HG03095 (cell line): ENCODE measurements around the gene PDE2A.
"Not testable (repeated sequence)": the region's sequence is repeated elsewhere in the genome, so short reads cannot be mapped to it uniquely, and the experiment has no call there.

ENCODE experiments used
- ATAC-seq: cut with Tn5 transposase; IDR thresholded peaks from one replicate; pipeline ENCODE4 v1.9.1; 2021; ENCODE audit warnings: moderate library complexity; ENCODE audit not compliant: unreplicated experiment

PDE2A gene

DNA sequence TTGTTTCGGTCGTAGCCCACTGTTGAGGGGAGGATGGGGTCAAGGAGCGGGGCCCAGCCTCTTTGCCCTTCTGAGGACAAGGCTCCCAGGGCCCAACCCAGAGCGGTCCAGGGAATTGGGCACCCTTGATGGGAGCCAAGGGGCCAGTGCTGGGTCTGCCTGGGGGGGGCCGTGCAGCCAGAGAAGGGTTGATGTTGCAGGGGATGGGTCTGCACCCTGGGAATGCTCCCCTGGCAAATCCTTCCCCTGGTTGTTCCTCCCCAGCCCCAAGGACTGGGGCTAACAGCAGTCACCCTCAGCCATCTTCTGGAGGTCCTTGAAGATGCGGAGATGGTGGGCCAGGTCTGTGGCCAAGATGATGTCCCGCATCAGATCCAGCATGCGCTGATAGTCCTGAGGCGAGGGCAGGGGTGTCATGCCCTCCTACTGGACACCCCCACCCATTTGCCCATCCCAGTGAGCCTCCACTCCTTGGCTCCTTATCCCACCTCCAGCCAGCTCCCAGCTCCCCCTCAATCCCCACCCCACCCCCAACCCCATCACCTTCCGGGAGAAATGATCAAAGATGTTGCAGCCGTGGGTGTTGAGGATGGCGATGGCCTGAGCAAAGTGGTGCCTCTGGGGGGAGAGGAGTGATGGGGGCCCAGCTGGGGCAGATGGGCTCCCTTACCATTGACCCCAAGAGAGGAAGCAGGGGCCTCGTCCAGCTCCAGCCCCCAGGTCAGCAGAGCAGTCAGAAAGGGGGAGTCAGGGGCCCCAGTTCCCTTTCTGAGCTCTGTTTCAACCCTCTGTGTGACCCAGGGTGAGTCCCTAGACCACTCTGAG, 95.0 kb downstream of the PDE2A start:
- no peak for ATAC-seq

- ATAC-seq: no peak
Measured at GRCh38 chr11:72578566-72578965, 95.7 kb downstream of the PDE2A start.

GRCh38 chr11:72578051-72578450, 96.2 kb downstream of the PDE2A start:
- ATAC-seq: no peak

DNA sequence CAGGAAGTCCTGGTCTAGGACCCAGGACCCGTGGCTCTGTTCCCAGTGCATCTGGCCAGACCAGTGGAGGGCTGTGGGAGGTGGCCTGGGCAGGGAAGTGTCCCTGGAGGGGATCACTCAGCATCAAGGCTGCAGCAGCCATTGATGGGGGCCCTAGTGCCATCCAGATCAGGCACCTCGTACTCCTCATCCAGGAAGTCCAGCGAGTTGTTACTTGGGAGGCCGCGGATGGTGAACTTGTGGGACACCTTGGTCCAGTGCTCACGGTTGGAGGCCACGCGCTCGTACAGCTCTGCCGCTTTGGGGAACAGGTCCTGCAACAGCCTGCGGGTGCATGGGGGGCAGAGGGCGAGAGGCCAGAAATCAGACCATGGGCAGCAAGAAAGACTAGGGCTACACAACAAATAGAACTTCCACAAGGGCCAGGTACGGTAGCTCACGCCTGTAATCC, 96.9 kb downstream of the PDE2A start:
- no peak for ATAC-seq

GRCh38 chr11:72576661-72577060, 97.6 kb downstream of the PDE2A start:
- ATAC-seq: no peak

DNA sequence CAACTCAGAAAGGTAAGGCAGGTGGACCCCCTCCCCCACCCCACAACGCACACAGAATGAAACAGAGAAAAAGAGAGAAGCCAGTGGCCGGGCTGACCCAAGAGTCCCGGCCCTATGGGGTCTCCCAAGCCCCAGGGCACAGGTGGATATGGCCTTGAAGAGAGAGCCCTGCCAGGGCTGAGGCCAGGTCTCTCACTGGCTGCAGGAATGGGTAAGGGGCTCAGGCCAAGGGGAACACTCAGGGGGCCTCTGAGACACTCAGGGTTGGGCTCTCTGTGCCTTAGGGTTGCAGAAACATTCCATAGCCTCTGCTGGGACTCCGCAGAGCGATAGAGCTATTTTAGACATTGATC, 98.0 kb downstream of the PDE2A start:
- no peak for ATAC-seq

DNA sequence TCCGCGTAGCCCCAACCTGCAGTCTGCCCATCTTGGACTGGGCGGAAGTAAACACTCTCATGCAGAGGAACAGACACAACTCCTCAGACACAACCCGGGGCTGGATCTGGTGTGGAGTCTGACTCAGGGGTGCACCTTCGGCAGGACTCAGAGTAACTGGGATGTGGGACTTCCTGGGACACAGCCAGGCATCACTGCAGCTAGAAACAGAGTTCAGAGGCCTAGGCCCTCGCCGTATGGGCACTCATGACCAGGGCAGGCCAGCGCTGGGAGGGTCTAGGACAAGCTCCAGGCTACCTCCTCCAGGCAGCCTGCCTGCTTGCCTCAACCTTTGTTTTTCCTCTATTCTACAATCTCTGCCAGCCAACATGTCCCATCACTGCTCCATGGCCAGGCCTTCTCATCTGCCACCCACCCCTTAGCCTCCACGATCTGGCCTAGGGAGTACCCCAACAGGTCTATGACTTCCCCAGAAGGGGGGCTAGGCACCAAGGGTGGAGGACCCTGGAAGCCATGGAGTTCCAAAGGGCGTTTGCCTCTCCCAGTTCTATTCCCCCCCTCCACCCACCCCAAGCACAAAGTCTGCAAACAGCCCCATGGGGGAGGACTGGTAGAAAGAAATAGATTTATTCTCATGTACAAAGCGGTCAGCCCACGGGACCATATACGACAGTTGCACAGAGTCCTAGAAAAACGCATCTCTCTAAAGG, 98.5 kb downstream of the PDE2A start:
- no peak for ATAC-seq

- no peak for ATAC-seq
Measured at GRCh38 chr11:72574548-72575460, 99.4 kb downstream of the PDE2A start.

DNA sequence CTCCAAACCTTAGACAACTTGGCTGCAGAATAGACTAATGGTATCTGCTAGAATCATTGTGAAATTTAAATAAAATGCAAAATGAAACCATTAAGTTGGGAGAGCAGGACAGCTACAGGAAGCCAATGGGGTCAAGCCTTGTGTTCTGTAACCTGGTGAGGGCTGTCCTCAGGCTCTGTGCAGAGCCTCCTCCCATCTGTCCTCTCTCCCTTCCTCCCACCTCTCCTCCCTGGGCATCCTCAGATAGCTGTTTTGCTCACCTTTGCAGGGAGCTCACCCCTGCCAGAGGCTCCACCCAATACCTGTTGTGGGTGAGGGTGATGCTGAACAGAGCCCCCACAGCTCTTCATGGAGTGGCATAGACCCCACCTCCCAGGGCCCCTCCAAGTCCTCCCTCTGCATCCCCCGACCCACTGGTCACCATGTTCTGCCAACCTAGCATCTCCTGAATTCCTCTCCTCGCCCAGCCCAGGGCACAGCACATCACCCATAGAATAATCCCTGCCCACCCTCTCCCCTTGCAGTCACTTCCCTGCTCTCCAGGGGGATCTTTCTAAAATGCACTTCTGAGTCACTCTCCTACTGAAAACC, 100.3 kb downstream of the PDE2A start:
- ATAC-seq: no peak

- no peak for ATAC-seq
Measured at GRCh38 chr11:72573072-72573854, 101.0 kb downstream of the PDE2A start.

GRCh38 chr11:72572540-72572939, 101.7 kb downstream of the PDE2A start:
- ATAC-seq: not testable (repeated sequence)

DNA sequence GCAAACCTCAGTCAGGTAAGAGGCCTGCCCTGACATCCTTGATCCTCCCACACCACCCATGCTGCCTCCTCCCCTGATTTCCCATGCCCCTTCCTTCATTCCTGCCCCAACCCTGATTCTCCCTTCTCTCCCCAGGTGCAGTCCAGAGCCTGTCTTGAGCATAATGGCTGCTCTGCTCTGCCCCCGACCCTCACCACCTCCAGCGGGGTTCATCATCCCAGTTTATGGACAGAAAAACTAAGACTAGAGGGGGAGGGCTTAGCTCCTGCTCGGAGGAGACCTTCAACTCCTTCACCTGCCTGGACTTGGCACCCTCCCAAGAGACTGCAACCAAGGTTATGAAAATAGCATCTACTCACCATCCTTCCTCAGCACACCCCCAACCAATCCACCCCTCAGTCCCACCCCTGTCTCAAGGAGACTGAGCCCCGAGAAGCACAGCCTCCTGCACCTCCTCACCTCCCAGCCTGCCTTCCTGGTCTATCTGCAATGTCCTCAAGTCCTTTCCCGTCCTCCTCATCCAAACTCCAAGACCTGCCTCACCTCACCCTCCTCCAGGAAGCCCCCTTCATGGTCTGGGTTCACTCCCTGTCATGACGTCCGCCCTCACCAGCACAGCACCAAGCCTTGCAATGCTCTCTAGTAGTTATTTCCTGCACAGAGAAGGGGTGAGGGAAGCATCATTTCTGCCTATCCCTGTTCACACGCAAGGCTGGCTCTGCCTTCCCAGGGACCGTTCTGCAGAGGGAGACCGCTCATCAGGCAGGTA, 103.1 kb downstream of the PDE2A start:
- no peak for ATAC-seq

DNA sequence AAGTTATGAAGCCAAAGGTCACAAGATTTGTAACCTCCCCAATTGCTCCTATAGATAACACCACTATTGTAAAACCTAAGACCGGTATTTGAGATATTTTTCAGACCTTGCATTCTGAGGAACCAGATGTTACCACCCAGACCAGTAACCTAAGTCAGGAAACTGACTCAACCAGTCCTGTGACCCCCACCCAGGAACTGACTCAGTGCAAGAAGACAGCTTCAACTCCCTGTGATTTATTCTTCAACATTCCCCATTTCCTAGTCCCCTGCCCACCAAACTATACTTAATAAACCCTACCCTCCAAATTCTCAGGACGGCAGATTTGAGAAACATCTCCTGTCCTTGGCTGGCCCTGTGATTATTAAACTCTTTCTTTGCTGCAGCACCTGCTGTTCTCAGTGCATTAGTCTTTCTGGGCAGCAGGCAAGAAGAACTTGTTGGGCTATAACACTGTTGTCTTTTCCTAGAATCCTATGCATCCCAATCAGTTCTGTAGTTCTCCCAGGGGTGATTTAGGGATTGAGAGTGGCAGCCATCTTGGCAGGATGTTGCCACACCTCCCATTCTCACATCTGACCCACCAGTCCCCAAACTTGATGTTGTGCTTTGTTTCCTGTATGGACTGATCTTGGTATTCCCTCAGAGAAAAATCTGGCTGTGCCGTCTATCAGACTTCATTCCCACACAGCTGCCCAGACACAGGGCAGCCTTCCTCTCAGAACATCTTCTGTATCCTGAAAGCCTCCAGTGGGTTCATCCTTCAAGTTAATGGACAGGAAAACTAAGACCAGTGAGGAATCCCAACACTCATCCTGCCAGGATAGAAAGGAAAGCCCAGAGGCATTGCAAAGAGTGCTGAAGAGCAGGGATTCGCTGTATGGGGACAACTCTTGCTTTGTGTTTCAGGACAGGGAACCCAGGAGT, 104.0 kb downstream of the PDE2A start:
- ATAC-seq: no peak

DNA sequence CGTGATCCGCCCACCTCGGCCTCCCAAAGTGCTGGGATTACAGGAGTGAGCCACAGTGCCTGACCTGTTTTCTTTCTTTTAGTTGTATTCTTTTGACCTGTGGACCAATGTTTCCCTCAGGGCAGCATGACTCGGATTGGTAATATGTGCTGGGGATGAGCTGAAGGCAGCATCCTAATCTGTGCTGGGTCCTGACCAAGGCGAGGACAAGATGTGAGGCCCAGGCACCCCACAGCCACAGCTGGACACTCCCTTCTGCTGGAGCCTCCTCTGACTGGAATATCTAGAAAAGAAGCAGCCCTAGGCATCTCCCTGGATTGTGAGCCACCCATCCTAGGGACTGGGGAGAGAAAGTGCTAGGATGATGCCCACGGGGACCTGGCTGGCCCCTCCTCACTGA, 105.4 kb downstream of the PDE2A start:
- no peak for ATAC-seq

- ATAC-seq: no peak
Measured at GRCh38 chr11:72562431-72562830, 111.8 kb downstream of the PDE2A start.

DNA sequence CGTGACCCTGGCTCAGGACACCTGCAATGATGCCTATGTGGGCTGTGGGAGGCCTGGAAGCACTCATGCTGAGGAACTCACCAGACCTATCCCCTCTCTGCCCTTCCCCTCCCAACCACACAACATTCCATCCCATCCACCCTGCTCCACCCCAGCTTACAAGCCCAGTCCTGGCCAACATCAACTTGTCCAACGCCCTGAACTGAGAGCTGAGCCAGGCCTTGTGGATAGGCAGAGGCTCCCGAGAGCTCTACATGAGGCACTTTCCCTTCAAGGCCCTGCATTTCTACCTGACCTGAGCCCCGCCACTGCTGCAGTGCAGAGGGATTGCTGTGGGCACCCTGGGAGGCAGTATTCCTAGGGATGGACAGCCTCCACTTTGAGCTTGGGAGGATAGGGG, 112.4 kb downstream of the PDE2A start:
- no peak for ATAC-seq

- not testable (repeated sequence) for ATAC-seq
Measured at GRCh38 chr11:72560864-72561263, 113.4 kb downstream of the PDE2A start.

DNA sequence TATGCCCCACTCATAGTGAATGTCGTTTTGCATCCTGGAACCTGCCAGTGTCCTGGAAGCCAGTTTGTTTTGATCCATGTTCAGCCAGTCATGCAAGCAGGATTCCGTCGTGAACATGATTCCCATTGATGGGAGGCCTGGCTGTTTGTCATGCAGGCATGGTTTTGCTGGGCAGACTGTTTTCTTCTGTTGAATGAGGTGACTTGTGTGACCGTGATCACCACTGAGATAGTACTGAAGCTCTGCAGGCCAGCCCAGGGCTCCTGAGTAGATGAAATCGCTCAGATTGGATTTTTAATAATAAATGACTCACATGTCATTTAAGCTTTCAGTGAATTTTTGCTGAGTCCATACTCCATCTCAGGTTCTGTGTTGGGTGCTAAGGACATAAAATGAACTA, 117.8 kb downstream of the PDE2A start:
- no peak for ATAC-seq
